Measurements from ENCODE around the gene UQCC5.

The UQCC5 gene

GRCh38 chr3:52532838-52533622 lies 3.4 kb upstream of the UQCC5 start:
- POLR2A ChIA-PET = no interaction called here
- Histone ChIP-seq H3K9me3 (ENCODE audit: control insufficient read depth, insufficient read depth, low read depth, low read length) (no peaks in the 10 kb centered on the region), H3K4me1 (ENCODE audit: control insufficient read depth, insufficient read depth, low read length) (peaks cover 4% of the 10 kb centered on the region; the same call in 1 of the 2 replicates), H3K27ac (ENCODE audit: extremely low read depth, low read depth, low read length) (peak overlapping the region; percentile 86), H3K4me3 (ENCODE audit: low read depth, low read length) (peak overlapping the region; percentile 63), H3K36me3 (ENCODE audit: control insufficient read depth in 2 of 2, insufficient read depth in 1 of 2, low read length in 2 of 2) (peaks cover 0 to 43% of the 10 kb centered on the region in 2 experiments; a peak in 1 of 3 replicates)
- CTCF ChIA-PET = interaction anchor here (0.6 kb wide), 1 partner anchor 355 kb away, joined by 3 read pairs; no protein-coding TSS in a partner anchor
- TF ChIP-seq ZNF335 (tag by site-specific recombination; conservative IDR thresholded peaks at IDR 0.05) (peak; percentile 52), SP3 (tag by site-specific recombination; IDR thresholded peaks at IDR 0.05) (peak; percentile 47; the same call in 1 of the 2 replicates), ZIC2 (tag by site-specific recombination; IDR thresholded peaks at IDR 0.05) (peak; percentile 58), GLIS2 (tag by site-specific recombination; IDR thresholded peaks at IDR 0.05) (0 out of 2 replicates have a peak, but pooled peaks have one; percentile 9), GLIS1 (tag by site-specific recombination; IDR thresholded peaks at IDR 0.05) (peak; percentile 45), TSHZ1 (tag by site-specific recombination; IDR thresholded peaks at IDR 0.05; ENCODE audit: borderline replicate concordance) (no peak), ZNF449 (tag by site-specific recombination; IDR thresholded peaks at IDR 0.05) (0 out of 2 replicates have a peak, but pooled peaks have one; percentile 44), KLF9 (tag by site-specific recombination; IDR thresholded peaks at IDR 0.05; ENCODE audit: low read depth) (0 out of 2 replicates have a peak, but pooled peaks have one; percentile 45), ZNF692 (tag by site-specific recombination; IDR thresholded peaks at IDR 0.05) (no peak), ZBTB26 (tag by site-specific recombination; optimal IDR thresholded peaks at IDR 0.05) (peak; percentile 68), SP2 (tag by site-specific recombination; IDR thresholded peaks at IDR 0.05) (peak; percentile 83), ZNF626 (tag by site-specific recombination; IDR thresholded peaks at IDR 0.05) (no peak), ZBTB11 (tag by site-specific recombination; conservative IDR thresholded peaks at IDR 0.05; ENCODE audit: low read depth) (peak; percentile 66), ZBTB20 (tag by site-specific recombination; IDR thresholded peaks at IDR 0.05) (peak; percentile 70), ZNF37A (tag by site-specific recombination; IDR thresholded peaks at IDR 0.05) (no peak), ZBTB8A (tag by site-specific recombination; IDR thresholded peaks at IDR 0.05) (peak; percentile 92), KLF8 (tag by site-specific recombination; IDR thresholded peaks at IDR 0.05) (peak; percentile 31; the same call in 1 of the 2 replicates), ZNF423 (tag by site-specific recombination; IDR thresholded peaks at IDR 0.05) (peak; percentile 62)
